ENCODE data around the gene SPHK2. TPM values are rescaled to one million over a fixed set of nuclear protein-coding genes. Genes with fewer than 3 reads are reported as not detected.

Gene SPHK2
- total RNA-seq, 3 donors from 2014 or later: 39.8 to 43.1 (median 40.6) TPM

GRCh38 chr19:48613852-48614435 lies 5.4 kb upstream of the SPHK2 start:
- ATAC-seq: peak; percentile 6 to 7
- H3K27me3 Mint-ChIP-seq (ENCODE audit: low read depth): no peaks in the 10 kb centered on the region

GRCh38 chr19:48614436-48615230 lies 4.7 kb upstream of the SPHK2 start, which contains the start of gene FAM83E:
Gene FAM83E, minus strand, starts transcription at chr19:48615076. Its CDS starts 1,704 bp downstream, at chr19:48613372.
- no peaks in the 10 kb centered on the region for H3K27me3 Mint-ChIP-seq (ENCODE audit: low read depth)
- H3K36me3 Mint-ChIP-seq (ENCODE audit: insufficient read depth): peaks cover 44% of the 10 kb centered on the region
- ATAC-seq (no peak), DNase-seq (no peak)
- H3K4me1 Mint-ChIP-seq (ENCODE audit: low read depth): peaks cover 17% of the 10 kb centered on the region
- H3K4me3 Mint-ChIP-seq: peak within 1 kb of the TSS; percentile 97
- H3K9me3 Mint-ChIP-seq: no peaks in the 10 kb centered on the region

More at GRCh38 chr19:48613852-48614435, 5.4 kb upstream of the SPHK2 start:
- peaks cover 42% of the 10 kb centered on the region for H3K36me3 Mint-ChIP-seq (ENCODE audit: insufficient read depth)
- peak overlapping the region; percentile 40 for H3K4me3 Mint-ChIP-seq
- no peak for DNase-seq
- H3K4me1 Mint-ChIP-seq (ENCODE audit: low read depth): peaks cover 14% of the 10 kb centered on the region
- no peaks in the 10 kb centered on the region for H3K9me3 Mint-ChIP-seq

- ATAC-seq (no peak), DNase-seq (no peak)
- Mint-ChIP-seq H3K4me3 (peak overlapping the region; percentile 97), H3K4me1 (ENCODE audit: low read depth) (peaks cover 24% of the 10 kb centered on the region), H3K27me3 (ENCODE audit: low read depth) (no peaks in the 10 kb centered on the region), H3K9me3 (no peaks in the 10 kb centered on the region), H3K36me3 (ENCODE audit: insufficient read depth) (peaks cover 46% of the 10 kb centered on the region)
Measured at GRCh38 chr19:48615231-48616040, 3.9 kb upstream of the SPHK2 start.

GRCh38 chr19:48616041-48616436 lies 3.3 kb upstream of the SPHK2 start:
- Mint-ChIP-seq H3K4me1 (ENCODE audit: low read depth) (peaks cover 24% of the 10 kb centered on the region), H3K4me3 (peak overlapping the region; percentile 97), H3K9me3 (no peaks in the 10 kb centered on the region), H3K36me3 (ENCODE audit: insufficient read depth) (peaks cover 46% of the 10 kb centered on the region), H3K27me3 (ENCODE audit: low read depth) (no peaks in the 10 kb centered on the region)
- DNase-seq: no peak
- no peak for ATAC-seq

GRCh38 chr19:48616491-48617056 lies 2.7 kb upstream of the SPHK2 start:
- H3K4me3 Mint-ChIP-seq: peak overlapping the region; percentile 97
- no peaks in the 10 kb centered on the region for H3K27me3 Mint-ChIP-seq (ENCODE audit: low read depth)
- DNase-seq: no peak
- no peak for ATAC-seq
- peaks cover 48% of the 10 kb centered on the region for H3K36me3 Mint-ChIP-seq (ENCODE audit: insufficient read depth)
- H3K9me3 Mint-ChIP-seq: no peaks in the 10 kb centered on the region
- H3K4me1 Mint-ChIP-seq (ENCODE audit: low read depth): peaks cover 26% of the 10 kb centered on the region

GRCh38 chr19:48617146-48617937 lies 2.0 kb upstream of the SPHK2 start:
- Mint-ChIP-seq H3K27me3 (ENCODE audit: low read depth) (no peaks in the 10 kb centered on the region), H3K4me1 (ENCODE audit: low read depth) (peaks cover 28% of the 10 kb centered on the region), H3K9me3 (no peaks in the 10 kb centered on the region), H3K36me3 (ENCODE audit: insufficient read depth) (peaks cover 49% of the 10 kb centered on the region), H3K4me3 (peak overlapping the region; percentile 97)
- ATAC-seq: no peak
- DNase-seq: no peak

- peaks cover 32% of the 10 kb centered on the region for H3K4me1 Mint-ChIP-seq (ENCODE audit: low read depth)
- ATAC-seq: no peak
Measured at GRCh38 chr19:48618278-48618915, 909 bp upstream of the SPHK2 start.

GRCh38 chr19:48619692-48620585 lies 633 bp downstream of the SPHK2 start:
- H3K9me3 Mint-ChIP-seq: no peaks in the 10 kb centered on the region
- DNase-seq (no peak), ATAC-seq (no peak)
- peaks cover 43% of the 10 kb centered on the region for H3K4me1 Mint-ChIP-seq (ENCODE audit: low read depth)
- H3K4me3 Mint-ChIP-seq: peak overlapping the region; percentile 97
- peaks cover 43% of the 10 kb centered on the region for H3K36me3 Mint-ChIP-seq (ENCODE audit: insufficient read depth)
- H3K27me3 Mint-ChIP-seq (ENCODE audit: low read depth): no peaks in the 10 kb centered on the region

More at GRCh38 chr19:48618278-48618915, 909 bp upstream of the SPHK2 start:
- Mint-ChIP-seq H3K4me3 (peak overlapping the region; percentile 97), H3K36me3 (ENCODE audit: insufficient read depth) (peaks cover 49% of the 10 kb centered on the region), H3K9me3 (no peaks in the 10 kb centered on the region), H3K27me3 (ENCODE audit: low read depth) (no peaks in the 10 kb centered on the region)
- DNase-seq: no peak

GRCh38 chr19:48623556-48624066 lies 4.3 kb downstream of the SPHK2 start:
- no peaks in the 10 kb centered on the region for H3K27me3 Mint-ChIP-seq (ENCODE audit: low read depth)
- no peaks in the 10 kb centered on the region for H3K9me3 Mint-ChIP-seq
- H3K36me3 Mint-ChIP-seq (ENCODE audit: insufficient read depth): peaks cover 12% of the 10 kb centered on the region
- DNase-seq (no peak), ATAC-seq (no peak)
- peaks cover 38% of the 10 kb centered on the region for H3K4me1 Mint-ChIP-seq (ENCODE audit: low read depth)
- peak overlapping the region; percentile 81 for H3K4me3 Mint-ChIP-seq

GRCh38 chr19:48624067-48624594 lies 4.8 kb downstream of the SPHK2 start:
- peaks cover 39% of the 10 kb centered on the region for H3K4me1 Mint-ChIP-seq (ENCODE audit: low read depth)
- ATAC-seq (peak; percentile 81 to 82), DNase-seq (peak; percentile 95)
- H3K27me3 Mint-ChIP-seq (ENCODE audit: low read depth): no peaks in the 10 kb centered on the region
- H3K9me3 Mint-ChIP-seq: no peaks in the 10 kb centered on the region
- peak overlapping the region; percentile 81 for H3K4me3 Mint-ChIP-seq
- H3K36me3 Mint-ChIP-seq (ENCODE audit: insufficient read depth): peaks cover 10% of the 10 kb centered on the region

- peak overlapping the region; percentile 17 for H3K4me3 Mint-ChIP-seq
- DNase-seq (no peak), ATAC-seq (no peak)
- H3K9me3 Mint-ChIP-seq: no peaks in the 10 kb centered on the region
- no peaks in the 10 kb centered on the region for H3K27me3 Mint-ChIP-seq (ENCODE audit: low read depth)
- H3K4me1 Mint-ChIP-seq (ENCODE audit: low read depth): peaks cover 32% of the 10 kb centered on the region
- H3K36me3 Mint-ChIP-seq (ENCODE audit: insufficient read depth): peaks cover 10% of the 10 kb centered on the region
Measured at GRCh38 chr19:48624791-48625723, 5.8 kb downstream of the SPHK2 start.
